ENCODE measurements around the gene KRT81.
"Not testable (repeated sequence)": the region's sequence is repeated elsewhere in the genome, so short reads cannot be mapped to it uniquely, and the experiment has no call there.

GRCh38 chr12:52290483-52291134 lies 725 bp downstream of the KRT81 start:
- not testable (repeated sequence) for TF ChIP-seq CTCF, POLR2AphosphoS5, POLR2A (IDR thresholded peaks at IDR 0.05)

Data from breast epithelium (tissue), 3 donors.